ENCODE results near the gene RRBP1. TPM values are rescaled to one million over a fixed set of nuclear protein-coding genes. Genes with fewer than 3 reads are reported as not detected.
A peak's percentile ranks its signal among the peaks of the same experiment; 100 is the strongest.

RRBP1 gene
- total and polyA plus RNA-seq, 7 experiments from 2014 or later, result 4.1 to 73.9 (median 28.1) TPM

DNA sequence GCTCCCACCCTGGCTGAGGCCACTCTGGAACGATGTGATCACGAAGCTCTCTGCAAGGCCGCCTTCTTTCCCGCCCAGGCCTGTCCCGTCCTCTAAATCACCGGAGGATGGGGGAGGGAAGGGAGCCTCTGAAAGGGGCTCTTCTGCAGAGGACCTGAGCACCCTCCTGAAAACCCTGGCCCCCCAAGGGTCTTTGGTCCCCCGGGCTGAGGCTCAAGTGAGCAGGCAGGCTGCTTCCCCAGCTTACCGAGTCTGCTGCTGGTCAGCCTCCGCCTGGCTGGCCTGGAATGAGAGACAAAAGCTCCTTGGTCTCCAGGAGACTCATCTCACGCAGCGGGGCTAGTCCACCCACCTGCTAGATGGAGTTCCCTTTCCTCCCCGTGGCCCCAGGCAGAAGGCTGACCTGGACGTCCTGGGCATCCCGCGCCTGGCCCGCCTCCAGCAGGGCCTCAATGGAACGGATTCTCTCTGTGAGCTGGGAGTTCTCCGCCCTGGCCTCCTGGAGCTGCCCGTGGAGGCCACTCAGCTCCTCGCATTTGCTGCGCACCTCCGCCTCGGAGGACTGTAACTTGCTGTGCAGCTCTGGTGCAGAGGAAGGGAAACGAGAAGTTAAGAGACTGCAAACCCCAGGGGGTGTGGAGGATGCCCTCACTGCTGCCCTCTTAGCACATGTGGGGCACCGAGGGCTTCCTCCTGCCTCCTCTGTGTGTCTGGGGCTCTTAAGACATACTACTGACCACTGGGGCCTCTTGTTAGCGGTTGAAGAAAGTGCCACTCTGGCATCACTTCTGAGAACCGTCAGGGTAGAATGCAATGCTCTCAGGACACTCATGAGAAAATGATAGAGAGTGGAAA is 54.7 kb downstream of the RRBP1 start:
- Mint-ChIP-seq H3K27me3 (no peaks in the 10 kb centered on the region), H3K4me1 (peaks cover 0 to 2% (median 0%) of the 10 kb centered on the region in 7 donors), H3K9me3 (no peaks in the 10 kb centered on the region), H3K27ac (no peak overlapping the region), H3K4me3 (no peak overlapping the region), H3K36me3 (peaks cover 0 to 22% (median 9%) of the 10 kb centered on the region in 5 donors)
- peaks cover 0 to 77% (median 0%) of the 10 kb centered on the region in 3 experiments for H3K36me3 ChIP-seq (ENCODE audit: control insufficient read depth in 2 of 3, insufficient read depth in 3 of 3, low read length in 3 of 3)
- no peaks in the 10 kb centered on the region for H3K9me3 ChIP-seq (ENCODE audit: control insufficient read depth in 2 of 3, low read length in 3 of 3)
- no peak overlapping the region for H3K4me3 ChIP-seq (ENCODE audit: low read length)
- no peak overlapping the region for H3K27ac ChIP-seq (ENCODE audit: low read depth, low read length)
- DNase-seq (no peak), ATAC-seq (no peak)
- H3K4me1 ChIP-seq (ENCODE audit: control insufficient read depth in 2 of 2, insufficient read depth in 2 of 2, low read length in 2 of 2), result no peaks in the 10 kb centered on the region
- ChIA-PET POLR2A (no interaction called here), CTCF (no interaction called here)
- no peaks in the 10 kb centered on the region for H3K27me3 ChIP-seq (ENCODE audit: control insufficient read depth in 2 of 2, insufficient read depth in 2 of 2, low read length in 2 of 2)
- intact Hi-C loops (cut with micrococcal nuclease), result no loop called here

DNA sequence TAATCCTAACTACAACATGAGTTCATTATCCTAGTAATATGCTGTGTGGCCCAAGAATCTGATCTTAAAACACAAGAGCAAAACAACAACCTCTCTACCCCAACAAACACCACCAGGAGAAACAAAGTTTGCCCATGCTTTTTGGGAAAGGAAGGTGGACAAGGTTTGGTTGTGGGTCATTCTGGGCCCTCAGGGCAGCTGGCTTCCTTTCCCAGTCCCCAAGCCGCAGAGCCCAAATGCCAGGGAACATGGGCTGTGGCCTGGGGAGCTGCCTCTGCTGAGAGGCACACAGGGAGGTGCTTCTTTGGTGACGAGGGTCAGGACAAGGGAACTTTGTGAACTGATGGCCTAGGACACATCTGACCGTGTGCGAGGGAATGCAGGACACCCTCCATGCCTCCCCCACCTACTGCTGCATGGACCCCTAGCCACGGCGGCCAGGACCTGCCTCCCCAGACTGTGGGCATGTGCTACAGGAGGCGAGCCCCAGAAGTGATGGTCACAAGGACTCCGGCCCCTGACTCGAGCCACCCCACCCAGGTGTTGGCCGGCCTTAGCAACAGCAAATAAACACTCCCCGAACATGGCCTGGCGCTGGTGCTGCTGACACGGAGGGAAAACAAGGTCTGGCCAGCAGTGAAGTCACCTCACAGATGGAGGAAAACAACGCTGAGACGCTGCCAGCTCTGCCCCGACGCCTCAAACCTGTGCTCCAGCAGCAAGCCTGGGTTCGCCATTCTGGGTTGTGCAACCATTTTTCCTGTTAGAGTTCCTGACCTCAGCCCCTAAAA is 55.6 kb downstream of the RRBP1 start:
- no peak for DNase-seq
- ChIA-PET POLR2A (no interaction called here), CTCF (no interaction called here)
- no peak overlapping the region for H3K4me3 Mint-ChIP-seq
- Histone ChIP-seq H3K9me3 (ENCODE audit: control insufficient read depth in 2 of 3, low read length in 3 of 3) (no peaks in the 10 kb centered on the region), H3K27ac (ENCODE audit: low read depth, low read length) (no peak overlapping the region), H3K4me1 (ENCODE audit: control insufficient read depth in 2 of 2, insufficient read depth in 2 of 2, low read length in 2 of 2) (no peaks in the 10 kb centered on the region), H3K36me3 (ENCODE audit: control insufficient read depth in 2 of 3, insufficient read depth in 3 of 3, low read length in 3 of 3) (peaks cover 0 to 78% (median 0%) of the 10 kb centered on the region in 3 experiments), H3K27me3 (ENCODE audit: control insufficient read depth in 2 of 2, insufficient read depth in 2 of 2, low read length in 2 of 2) (no peaks in the 10 kb centered on the region), H3K4me3 (ENCODE audit: low read length) (no peak overlapping the region)
- no peaks in the 10 kb centered on the region for H3K9me3 Mint-ChIP-seq
- ATAC-seq, result no peak
- H3K27ac Mint-ChIP-seq, result peak overlapping the region in 2 of 9 donors; percentile 32 to 57
- H3K27me3 Mint-ChIP-seq, result no peaks in the 10 kb centered on the region
- peaks cover 0 to 2% (median 0%) of the 10 kb centered on the region in 7 donors for H3K4me1 Mint-ChIP-seq
- H3K36me3 Mint-ChIP-seq, result peaks cover 0 to 29% (median 10%) of the 10 kb centered on the region in 5 donors
- intact Hi-C loops (cut with micrococcal nuclease), result no loop called here

DNA sequence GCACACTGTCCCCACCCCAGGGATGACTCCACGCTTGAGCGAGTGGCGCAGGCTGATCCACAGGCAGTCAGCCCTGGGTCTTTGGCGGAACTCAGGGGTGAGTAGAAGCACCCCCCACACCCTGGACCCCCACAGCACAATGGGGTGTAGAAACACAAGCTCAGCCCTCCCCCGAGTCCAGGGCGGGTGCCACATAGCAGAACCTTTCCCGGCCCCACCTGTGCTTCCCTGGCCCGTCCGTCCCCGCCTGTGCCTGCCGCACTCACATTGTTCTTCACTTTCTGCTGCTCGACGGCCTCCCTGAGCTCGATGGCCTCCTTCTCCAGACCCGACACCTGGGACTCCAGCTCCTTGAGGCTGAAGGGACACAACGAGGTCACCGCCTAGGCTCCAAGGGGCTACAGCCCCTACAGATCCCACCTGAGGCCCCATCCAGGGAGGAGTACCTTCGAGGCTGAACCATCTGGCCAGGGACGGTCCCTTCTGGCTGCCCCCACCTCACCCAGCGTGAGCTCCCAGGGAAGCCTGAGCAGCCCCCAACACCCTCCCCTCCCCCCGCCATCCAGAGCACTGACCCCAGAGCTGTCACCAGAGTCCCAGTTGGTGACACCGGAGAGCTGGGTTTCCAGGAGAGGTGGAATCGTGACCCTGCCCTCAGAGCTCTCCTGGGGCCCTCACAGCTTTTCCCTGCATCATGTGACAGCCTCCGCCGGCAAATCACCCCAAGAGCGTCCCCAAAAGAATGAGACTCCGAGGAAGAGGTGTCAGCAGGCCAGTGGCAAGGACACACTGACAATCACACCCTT is 56.6 kb downstream of the RRBP1 start:
- Histone ChIP-seq H3K4me3 (ENCODE audit: low read length) (no peak overlapping the region), H3K36me3 (ENCODE audit: control insufficient read depth in 2 of 3, insufficient read depth in 3 of 3, low read length in 3 of 3) (peaks cover 0 to 83% (median 0%) of the 10 kb centered on the region in 3 experiments), H3K4me1 (ENCODE audit: control insufficient read depth in 2 of 2, insufficient read depth in 2 of 2, low read length in 2 of 2) (no peaks in the 10 kb centered on the region), H3K27ac (ENCODE audit: low read depth, low read length) (no peak overlapping the region), H3K27me3 (ENCODE audit: control insufficient read depth in 2 of 2, insufficient read depth in 2 of 2, low read length in 2 of 2) (no peaks in the 10 kb centered on the region), H3K9me3 (ENCODE audit: control insufficient read depth in 2 of 3, low read length in 3 of 3) (no peaks in the 10 kb centered on the region)
- intact Hi-C loops (cut with micrococcal nuclease), result no loop called here
- DNase-seq (no peak), ATAC-seq (no peak)
- ChIA-PET CTCF (no interaction called here), POLR2A (no interaction called here)
- H3K27me3 Mint-ChIP-seq, result no peaks in the 10 kb centered on the region
- no peaks in the 10 kb centered on the region for H3K9me3 Mint-ChIP-seq
- H3K4me1 Mint-ChIP-seq, result peaks cover 0 to 2% (median 0%) of the 10 kb centered on the region in 7 donors
- peaks cover 0 to 29% (median 10%) of the 10 kb centered on the region in 5 donors for H3K36me3 Mint-ChIP-seq
- peak overlapping the region in 2 of 9 donors; percentile 32 to 57 for H3K27ac Mint-ChIP-seq
- H3K4me3 Mint-ChIP-seq, result no peak overlapping the region

DNA sequence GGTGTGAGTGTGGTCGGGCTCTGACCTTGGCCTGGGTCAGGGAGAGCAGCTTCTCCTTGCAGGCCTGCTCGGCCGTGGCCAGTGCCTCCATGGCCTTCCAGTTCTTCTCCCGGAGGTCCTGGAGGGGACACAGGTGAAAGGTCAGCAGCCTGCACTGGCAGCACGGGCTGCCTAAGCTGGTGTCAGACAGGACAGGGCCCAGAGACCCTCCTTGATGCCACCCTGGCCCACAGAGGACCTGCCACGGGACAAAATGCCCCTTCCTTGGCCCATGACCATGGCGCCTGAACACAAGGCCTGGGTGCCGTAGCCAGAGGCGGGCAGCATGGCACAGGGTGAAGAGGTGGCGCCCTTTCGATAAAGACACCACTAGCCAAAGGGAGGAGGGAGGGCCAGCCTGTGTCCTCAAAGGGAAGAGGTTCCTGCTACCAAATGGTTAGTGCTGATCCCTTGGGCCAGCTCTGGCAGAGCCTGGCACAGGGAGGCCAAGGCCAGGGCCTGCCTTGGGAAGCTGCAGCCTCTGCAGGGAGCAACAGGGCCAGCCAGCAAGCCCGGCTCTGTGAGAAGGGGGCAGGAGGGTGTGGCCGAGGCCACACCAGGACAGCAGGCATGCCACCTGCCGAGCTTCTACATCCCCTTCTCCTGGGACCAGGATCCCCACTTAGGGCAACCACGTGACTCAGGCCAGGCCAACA is 57.3 kb downstream of the RRBP1 start:
- Mint-ChIP-seq H3K36me3 (peaks cover 0 to 32% (median 10%) of the 10 kb centered on the region in 5 donors), H3K4me3 (no peak overlapping the region), H3K4me1 (peaks cover 0 to 2% (median 0%) of the 10 kb centered on the region in 7 donors), H3K27me3 (no peaks in the 10 kb centered on the region), H3K27ac (peak overlapping the region in 1 of 9 donors; percentile 56), H3K9me3 (no peaks in the 10 kb centered on the region)
- DNase-seq, result no peak
- CTCF ChIA-PET, result no interaction called here
- no peaks in the 10 kb centered on the region for H3K4me1 ChIP-seq (ENCODE audit: control insufficient read depth in 2 of 2, insufficient read depth in 2 of 2, low read length in 2 of 2)
- ATAC-seq, result no peak
- H3K27me3 ChIP-seq (ENCODE audit: control insufficient read depth in 2 of 2, insufficient read depth in 2 of 2, low read length in 2 of 2), result no peaks in the 10 kb centered on the region
- peaks cover 0 to 83% (median 0%) of the 10 kb centered on the region in 3 experiments for H3K36me3 ChIP-seq (ENCODE audit: control insufficient read depth in 2 of 3, insufficient read depth in 3 of 3, low read length in 3 of 3)
- H3K27ac ChIP-seq (ENCODE audit: low read depth, low read length), result no peak overlapping the region
- H3K9me3 ChIP-seq (ENCODE audit: control insufficient read depth in 2 of 3, low read length in 3 of 3), result no peaks in the 10 kb centered on the region
- no peak overlapping the region for H3K4me3 ChIP-seq (ENCODE audit: low read length)
- POLR2A ChIA-PET, result no interaction called here
- intact Hi-C loops (cut with micrococcal nuclease), result no loop called here

DNA sequence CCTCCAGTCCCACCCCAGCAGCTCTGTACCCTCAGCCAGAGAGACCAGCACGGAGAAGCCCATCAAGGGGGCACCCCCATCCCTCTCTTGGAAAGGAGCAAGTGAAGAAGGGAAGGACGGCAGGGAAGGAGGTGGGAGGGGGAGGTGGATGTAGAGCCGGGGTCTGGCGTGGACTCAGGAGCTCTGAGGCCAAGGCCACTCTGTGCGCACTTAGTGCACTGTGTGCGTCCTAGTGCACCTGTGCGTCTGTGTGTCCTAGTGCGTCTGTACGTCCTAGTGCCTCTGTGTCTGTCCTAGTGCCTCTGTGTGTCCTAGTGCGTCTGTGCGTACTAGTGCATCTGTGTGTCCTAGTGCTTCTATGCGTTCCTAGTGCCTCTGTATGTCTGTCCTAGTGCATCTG is 58.0 kb downstream of the RRBP1 start:
- DNase-seq (no peak), ATAC-seq (no peak)
- Histone ChIP-seq H3K9me3 (ENCODE audit: control insufficient read depth in 2 of 3, low read length in 3 of 3) (no peaks in the 10 kb centered on the region), H3K27me3 (ENCODE audit: control insufficient read depth in 2 of 2, insufficient read depth in 2 of 2, low read length in 2 of 2) (no peaks in the 10 kb centered on the region), H3K27ac (ENCODE audit: low read depth, low read length) (no peak overlapping the region), H3K4me3 (ENCODE audit: low read length) (no peak overlapping the region), H3K36me3 (ENCODE audit: control insufficient read depth in 2 of 3, insufficient read depth in 3 of 3, low read length in 3 of 3) (peaks cover 0 to 83% (median 0%) of the 10 kb centered on the region in 3 experiments), H3K4me1 (ENCODE audit: control insufficient read depth in 2 of 2, insufficient read depth in 2 of 2, low read length in 2 of 2) (no peaks in the 10 kb centered on the region)
- CTCF ChIA-PET, result no interaction called here
- Mint-ChIP-seq H3K27ac (peak overlapping the region in 1 of 9 donors; percentile 56), H3K4me1 (peaks cover 0 to 2% (median 0%) of the 10 kb centered on the region in 7 donors), H3K4me3 (no peak overlapping the region), H3K36me3 (peaks cover 0 to 35% (median 10%) of the 10 kb centered on the region in 5 donors), H3K9me3 (no peaks in the 10 kb centered on the region), H3K27me3 (no peaks in the 10 kb centered on the region)
- POLR2A ChIA-PET, result no interaction called here
- intact Hi-C loops (cut with micrococcal nuclease), result no loop called here

DNA sequence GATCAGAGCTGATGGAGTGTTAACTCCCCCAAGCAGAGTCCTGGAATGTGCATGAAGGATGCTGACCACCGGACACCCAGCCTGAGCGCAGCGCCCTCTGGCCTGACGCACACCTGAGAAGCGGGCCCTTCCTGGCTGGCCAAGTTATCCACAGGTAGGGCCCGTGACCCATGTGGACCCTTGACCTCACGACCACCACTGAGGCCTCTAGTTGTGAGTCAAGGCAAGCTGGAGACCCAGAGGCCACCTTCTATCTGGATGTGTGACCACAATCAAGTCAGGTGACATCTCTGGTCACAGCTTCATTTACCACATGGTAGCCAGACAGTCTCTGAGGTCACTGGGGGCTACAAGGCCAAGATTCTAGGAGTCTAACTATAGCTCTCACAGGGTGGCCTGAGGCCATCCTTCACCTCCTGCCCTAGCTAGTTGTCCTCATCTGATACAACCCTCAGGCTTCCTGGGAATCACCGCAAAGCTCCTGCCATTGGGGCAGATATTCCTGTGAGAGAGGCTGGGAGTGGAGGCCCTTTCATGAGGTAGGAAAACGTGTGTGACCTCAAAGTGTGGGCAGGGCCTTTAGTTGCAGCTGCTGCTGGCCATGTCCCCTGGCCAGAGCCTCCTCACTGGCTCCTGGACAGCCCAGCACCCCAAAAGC is 59.1 kb downstream of the RRBP1 start:
- Mint-ChIP-seq H3K27ac (no peak overlapping the region), H3K4me3 (no peak overlapping the region), H3K27me3 (no peaks in the 10 kb centered on the region), H3K9me3 (no peaks in the 10 kb centered on the region), H3K4me1 (no peaks in the 10 kb centered on the region), H3K36me3 (peaks cover 0 to 39% (median 4%) of the 10 kb centered on the region in 5 donors)
- Histone ChIP-seq H3K9me3 (ENCODE audit: control insufficient read depth in 2 of 3, low read length in 3 of 3) (no peaks in the 10 kb centered on the region), H3K27me3 (ENCODE audit: control insufficient read depth in 2 of 2, insufficient read depth in 2 of 2, low read length in 2 of 2) (no peaks in the 10 kb centered on the region), H3K4me3 (ENCODE audit: low read length) (no peak overlapping the region), H3K4me1 (ENCODE audit: control insufficient read depth in 2 of 2, insufficient read depth in 2 of 2, low read length in 2 of 2) (no peaks in the 10 kb centered on the region), H3K27ac (ENCODE audit: low read depth, low read length) (no peak overlapping the region), H3K36me3 (ENCODE audit: control insufficient read depth in 2 of 3, insufficient read depth in 3 of 3, low read length in 3 of 3) (peaks cover 0 to 90% (median 0%) of the 10 kb centered on the region in 3 experiments)
- intact Hi-C loops (cut with micrococcal nuclease), result no loop called here
- CTCF ChIA-PET, result no interaction called here
- DNase-seq (peak in 1 of 9 donors; percentile 2), ATAC-seq (no peak)
- POLR2A ChIA-PET, result no interaction called here
